Activated naive CD8-positive, alpha-beta T cell treated with anti-CD3 and anti-CD28 coated beads for 36 hours (primary cell): ENCODE measurements around the gene PTPRN2. TPM values are rescaled to one million over a fixed set of nuclear protein-coding genes. Genes with fewer than 3 reads are reported as not detected.

Experiments
- DNase-seq: peaks from one replicate; pipeline ENCODE4 v3.0.0; 2021
- H3K27ac Mint-ChIP-seq: one replicate; pipeline ENCODE4 v1.8.0; 2022; ENCODE audit warnings: mild to moderate bottlenecking, moderate library complexity, mixed read lengths
- H3K27me3 Mint-ChIP-seq: one replicate; pipeline ENCODE4 v1.8.0; 2022; ENCODE audit warnings: mild to moderate bottlenecking, mixed read lengths
- H3K36me3 Mint-ChIP-seq: one replicate; pipeline ENCODE4 v1.8.0; 2021; ENCODE audit warnings: mild to moderate bottlenecking, mixed read lengths
- H3K4me1 Mint-ChIP-seq: one replicate; pipeline ENCODE4 v1.8.0; 2021; ENCODE audit warnings: mixed read lengths
- H3K4me3 Mint-ChIP-seq: one replicate; pipeline ENCODE4 v1.8.0; 2022; ENCODE audit warnings: mild to moderate bottlenecking, moderate library complexity, mixed read lengths
- H3K9me3 Mint-ChIP-seq: one replicate; pipeline ENCODE4 v1.8.0; 2022; ENCODE audit warnings: mixed read lengths
- total RNA-seq, 2 experiments: library from RNA; stranded (reverse); gene quantifications; one replicate each; pipeline ENCODE4 v1.2.3, GENCODE V29; 2021

Gene PTPRN2
- total RNA-seq, 2 experiments from 2014 or later = 0.72 to 0.74 TPM

DNA sequence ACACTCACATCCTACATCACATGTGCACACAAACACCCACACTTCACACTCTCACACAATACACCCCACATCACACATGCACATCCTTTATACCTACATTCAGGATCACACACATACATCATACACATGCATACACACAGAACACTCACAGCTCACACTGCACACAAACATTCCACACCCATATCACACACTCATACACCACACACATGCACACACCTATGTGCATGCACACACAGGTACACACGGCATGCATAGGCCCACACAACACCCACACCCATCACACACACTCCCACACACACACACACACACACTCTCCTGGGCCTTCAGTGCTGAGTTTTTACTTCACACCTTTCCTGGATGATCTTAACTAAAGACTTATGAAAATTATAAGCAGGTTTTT, 1030.4 kb downstream of the PTPRN2 start:
- Mint-ChIP-seq H3K9me3 (no peaks in the 10 kb centered on the region), H3K4me1 (no peaks in the 10 kb centered on the region), H3K27me3 (no peaks in the 10 kb centered on the region), H3K36me3 (no peaks in the 10 kb centered on the region), H3K4me3 (no peak overlapping the region), H3K27ac (no peak overlapping the region)
- DNase-seq = no peak

DNA sequence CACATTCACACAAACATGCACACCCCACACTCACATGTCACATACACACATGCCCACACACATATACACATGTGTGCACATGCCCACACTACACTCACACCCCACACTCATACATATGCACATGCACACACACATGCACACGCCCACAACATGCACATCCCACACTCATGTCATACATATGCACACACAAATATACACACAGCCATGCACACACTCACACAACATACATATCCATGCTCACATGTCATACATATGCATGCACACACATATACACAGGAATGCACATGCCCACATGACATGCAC, 1031.0 kb downstream of the PTPRN2 start:
- H3K27ac Mint-ChIP-seq = no peak overlapping the region
- no peaks in the 10 kb centered on the region for H3K9me3 Mint-ChIP-seq
- H3K27me3 Mint-ChIP-seq = no peaks in the 10 kb centered on the region
- no peaks in the 10 kb centered on the region for H3K4me1 Mint-ChIP-seq
- DNase-seq = no peak
- H3K4me3 Mint-ChIP-seq = no peak overlapping the region
- no peaks in the 10 kb centered on the region for H3K36me3 Mint-ChIP-seq

DNA sequence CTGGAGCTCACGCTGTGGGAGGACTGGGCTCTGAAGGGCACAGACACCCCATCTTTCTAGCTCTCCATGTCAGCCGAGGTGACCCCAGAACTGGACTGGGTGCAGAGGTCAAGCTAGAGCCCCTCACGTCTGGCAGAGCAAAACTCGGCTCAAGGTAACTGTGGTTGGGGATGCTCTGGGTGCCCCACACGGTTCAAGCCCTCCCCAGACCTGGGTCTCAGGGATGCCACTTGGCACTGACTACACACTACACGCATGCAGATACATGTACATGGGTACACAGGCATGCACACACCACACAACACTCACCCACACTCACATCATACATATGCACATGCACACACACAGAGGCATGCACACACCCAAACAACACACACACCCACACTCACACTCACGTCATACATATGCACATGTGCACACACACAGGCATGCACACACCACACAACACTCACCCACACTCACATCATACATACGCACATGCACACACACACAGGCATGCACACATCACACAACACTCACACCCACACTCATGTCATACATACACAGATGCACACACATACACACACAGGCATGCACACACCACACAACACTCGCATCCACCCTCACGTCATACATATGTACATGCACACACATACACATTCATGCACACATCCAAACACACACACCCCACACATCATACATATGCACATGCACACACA, 1031.5 kb downstream of the PTPRN2 start:
- Mint-ChIP-seq H3K27ac (no peak overlapping the region), H3K9me3 (no peaks in the 10 kb centered on the region), H3K36me3 (no peaks in the 10 kb centered on the region), H3K4me3 (no peak overlapping the region), H3K27me3 (no peaks in the 10 kb centered on the region), H3K4me1 (no peaks in the 10 kb centered on the region)
- no peak for DNase-seq

DNA sequence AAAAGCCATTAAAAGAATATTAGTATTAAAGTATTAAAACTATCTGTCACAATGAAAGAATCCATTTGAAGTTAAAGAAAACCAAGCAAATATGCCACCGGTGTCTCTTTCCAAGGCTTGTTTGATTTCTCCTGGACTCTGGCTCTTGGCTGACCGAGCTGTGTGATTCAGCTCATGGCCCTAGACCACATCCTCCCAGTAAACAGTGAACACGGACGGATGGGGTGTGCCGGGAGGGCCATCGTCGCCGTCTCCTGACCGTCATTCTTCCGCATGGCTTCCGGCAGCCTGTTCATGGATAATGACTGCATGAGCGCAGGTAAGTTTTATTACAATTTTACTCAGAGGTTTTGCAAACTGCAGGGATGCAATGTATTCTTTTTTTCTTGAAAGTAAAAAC, 1032.3 kb downstream of the PTPRN2 start:
- no peak overlapping the region for H3K27ac Mint-ChIP-seq
- H3K4me3 Mint-ChIP-seq = no peak overlapping the region
- no peaks in the 10 kb centered on the region for H3K4me1 Mint-ChIP-seq

DNA sequence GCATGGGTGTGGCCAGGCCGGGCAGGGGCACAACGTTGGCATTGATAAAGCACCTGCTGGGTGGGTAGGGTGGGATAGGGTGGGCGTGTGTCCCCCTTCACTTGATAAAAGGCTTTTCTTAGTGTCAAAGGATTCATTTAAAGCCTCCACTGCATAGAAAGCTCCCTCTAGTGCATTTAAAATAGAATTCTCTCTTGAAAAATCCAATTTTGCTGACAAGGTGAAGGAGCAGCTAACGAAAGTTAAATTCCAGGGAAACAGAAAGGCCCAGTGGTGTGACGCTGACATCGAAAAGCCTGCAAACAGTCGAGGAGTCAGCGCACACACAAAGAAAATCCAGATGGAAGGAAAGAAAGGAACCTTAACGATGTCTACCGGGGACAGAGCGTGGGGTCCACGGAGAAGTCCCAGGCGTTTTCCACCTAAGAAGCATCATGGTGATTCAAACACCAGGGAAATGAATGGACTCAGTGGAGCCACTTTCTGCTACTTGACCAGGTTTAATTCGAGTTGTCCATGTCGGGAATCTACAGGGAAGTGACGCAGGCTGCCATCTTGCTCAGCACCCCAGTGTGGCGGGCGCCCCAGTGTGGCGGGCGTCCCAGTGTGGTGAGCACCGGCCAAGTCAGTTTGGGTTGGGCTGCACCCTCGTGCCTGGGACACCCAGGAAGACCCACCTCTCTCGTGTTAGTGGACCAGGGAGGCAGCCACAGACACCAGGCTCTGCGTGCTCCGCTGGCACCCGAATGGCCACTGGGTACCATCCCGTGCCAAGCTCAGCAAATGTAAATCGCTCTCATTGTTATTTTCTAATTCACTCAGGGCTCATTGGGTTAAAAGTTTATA, 1033.0 kb downstream of the PTPRN2 start:
- DNase-seq = no peak
- H3K36me3 Mint-ChIP-seq = no peaks in the 10 kb centered on the region
- no peaks in the 10 kb centered on the region for H3K4me1 Mint-ChIP-seq
- H3K9me3 Mint-ChIP-seq = no peaks in the 10 kb centered on the region
- H3K27me3 Mint-ChIP-seq = no peaks in the 10 kb centered on the region
- H3K27ac Mint-ChIP-seq = no peak overlapping the region
- no peak overlapping the region for H3K4me3 Mint-ChIP-seq

More for the DNA sequence above, 1032.3 kb downstream of the PTPRN2 start:
- H3K9me3 Mint-ChIP-seq = no peaks in the 10 kb centered on the region
- H3K36me3 Mint-ChIP-seq = no peaks in the 10 kb centered on the region
- no peaks in the 10 kb centered on the region for H3K27me3 Mint-ChIP-seq
- DNase-seq = no peak

DNA sequence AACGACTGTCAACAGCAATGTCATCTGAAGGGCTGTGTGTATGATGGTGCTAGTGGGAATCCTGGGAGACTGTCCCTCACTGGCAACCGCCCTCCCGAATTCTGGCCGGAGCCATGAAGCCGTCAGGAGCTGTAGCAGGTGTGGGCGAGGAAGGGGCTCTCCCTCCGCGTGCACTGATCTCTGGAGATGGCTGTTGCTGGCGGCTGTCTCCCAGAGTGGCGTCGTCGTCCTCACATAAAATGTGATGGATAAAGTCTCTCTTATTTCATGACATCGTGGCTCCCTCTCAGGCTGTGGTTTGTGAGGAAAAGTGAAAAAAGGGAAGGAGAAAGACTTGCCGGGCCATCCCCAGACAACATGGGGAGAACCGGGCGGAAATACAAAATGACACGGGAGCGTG, 1034.4 kb downstream of the PTPRN2 start:
- Mint-ChIP-seq H3K27me3 (no peaks in the 10 kb centered on the region), H3K9me3 (no peaks in the 10 kb centered on the region), H3K27ac (no peak overlapping the region), H3K36me3 (no peaks in the 10 kb centered on the region), H3K4me3 (no peak overlapping the region), H3K4me1 (no peaks in the 10 kb centered on the region)
- DNase-seq = no peak

DNA sequence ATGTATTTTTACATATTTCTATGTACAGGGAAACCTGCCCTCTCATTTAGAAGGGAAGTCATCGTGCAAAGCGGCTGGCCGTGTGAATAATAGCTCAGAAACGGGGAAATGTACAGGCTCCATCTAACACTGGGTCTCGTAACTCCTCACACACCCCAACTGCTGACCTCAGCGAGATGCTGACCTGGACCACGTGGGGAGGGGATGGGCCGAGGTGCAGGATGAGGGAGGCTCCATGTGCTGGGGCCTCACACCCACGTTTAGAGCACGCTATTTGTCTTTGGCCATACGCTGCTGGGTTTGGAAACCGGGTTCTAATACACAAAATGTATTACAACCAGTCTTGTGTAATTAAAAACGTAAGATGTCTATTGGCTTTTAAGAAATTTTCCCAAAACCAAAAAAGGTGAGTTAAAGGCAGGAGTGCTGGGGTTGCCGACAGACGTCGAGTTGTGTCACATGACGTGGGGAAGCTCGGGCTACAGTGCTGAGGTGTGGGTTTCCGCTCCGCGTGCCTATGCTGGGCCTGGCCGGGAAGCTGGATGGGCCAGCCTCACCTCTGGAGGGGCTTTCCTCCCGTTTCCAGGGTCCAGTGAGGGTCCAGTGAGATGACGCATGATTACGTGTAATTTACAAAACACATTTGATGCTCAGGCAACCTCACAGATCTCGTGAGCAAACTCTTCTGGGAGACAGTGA, 1035.2 kb downstream of the PTPRN2 start:
- Mint-ChIP-seq H3K4me3 (no peak overlapping the region), H3K27ac (no peak overlapping the region), H3K9me3 (no peaks in the 10 kb centered on the region), H3K36me3 (no peaks in the 10 kb centered on the region), H3K27me3 (no peaks in the 10 kb centered on the region), H3K4me1 (no peaks in the 10 kb centered on the region)
- DNase-seq = no peak

DNA sequence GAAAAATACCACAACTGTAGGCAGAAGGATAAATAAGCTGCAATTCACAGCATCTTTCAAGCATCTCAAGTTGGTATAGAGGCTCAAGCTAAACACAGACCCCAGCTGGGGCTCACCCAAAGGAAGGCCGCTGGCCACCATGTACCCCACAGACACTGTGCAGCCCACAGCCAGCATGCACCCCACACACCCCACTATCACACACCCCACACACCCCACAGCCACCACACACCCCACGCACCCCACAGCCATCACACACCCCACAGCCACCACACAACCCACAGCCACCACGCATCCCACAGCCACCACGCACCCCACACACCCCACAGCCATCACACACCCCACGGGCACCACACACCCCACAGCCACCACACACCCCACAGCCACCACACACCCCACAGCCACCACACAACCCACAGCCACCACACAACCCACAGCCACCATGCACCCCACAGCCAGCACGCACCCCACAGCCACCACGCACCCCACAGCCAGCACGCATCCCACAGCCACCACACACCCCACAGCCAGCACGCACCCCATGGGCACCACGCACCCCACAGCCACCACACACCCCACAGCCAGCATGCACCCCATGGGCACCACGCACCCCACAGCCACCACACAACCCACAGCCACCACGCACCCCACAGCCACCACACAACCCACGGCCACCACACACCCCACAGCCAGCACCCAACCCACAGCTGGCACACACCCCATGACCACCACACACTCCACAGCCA, 1036.1 kb downstream of the PTPRN2 start:
- no peak overlapping the region for H3K4me3 Mint-ChIP-seq
- no peaks in the 10 kb centered on the region for H3K27me3 Mint-ChIP-seq
- no peaks in the 10 kb centered on the region for H3K36me3 Mint-ChIP-seq
- H3K4me1 Mint-ChIP-seq = no peaks in the 10 kb centered on the region
- no peaks in the 10 kb centered on the region for H3K9me3 Mint-ChIP-seq
- no peak overlapping the region for H3K27ac Mint-ChIP-seq
- no peak for DNase-seq

DNA sequence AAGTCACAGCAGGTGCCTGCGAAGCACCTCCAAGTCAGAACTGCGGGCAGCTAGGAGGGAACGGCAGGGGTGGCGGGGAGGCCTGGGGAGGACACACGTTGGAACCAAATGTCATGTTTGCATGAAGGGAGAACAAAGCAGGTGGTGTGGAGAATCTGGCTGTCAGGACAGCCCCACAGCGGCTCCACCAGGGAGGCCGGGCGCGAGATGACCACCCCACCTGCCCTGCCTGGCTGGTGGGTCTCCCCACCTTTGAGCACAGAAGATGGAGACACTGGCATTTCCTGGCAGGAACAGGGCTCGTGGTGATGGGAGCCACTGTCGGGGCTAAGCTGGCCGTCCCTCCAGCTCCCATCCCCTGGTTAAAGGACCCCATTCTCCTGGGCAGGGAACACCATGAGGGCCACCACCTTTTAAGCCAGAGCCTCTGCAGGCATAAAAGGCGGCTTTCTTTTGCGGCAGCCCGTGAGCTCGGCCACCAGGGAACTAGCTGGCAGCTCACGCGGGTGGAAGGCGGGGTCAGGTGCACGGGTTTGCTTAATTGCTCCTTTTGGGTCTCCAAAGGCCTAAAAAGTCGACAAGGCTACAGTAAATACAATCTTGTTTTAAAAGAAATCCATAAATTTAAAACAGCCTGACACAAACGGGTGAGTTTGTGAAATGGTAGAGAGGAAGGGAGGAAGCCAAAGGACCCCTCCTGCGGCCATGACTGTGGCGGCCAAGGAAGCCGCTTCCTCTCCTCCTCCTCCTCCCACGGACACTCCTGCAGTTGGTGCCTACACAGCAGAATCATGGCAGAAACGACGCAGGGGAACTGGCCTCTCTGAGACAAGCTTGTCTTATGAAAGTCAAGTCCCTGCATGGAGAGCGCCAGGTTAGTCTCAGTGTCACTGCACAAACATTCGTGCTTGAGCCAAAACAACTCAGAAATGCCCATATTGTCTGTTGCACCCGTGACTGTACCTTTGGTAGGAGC, 1037.0 kb downstream of the PTPRN2 start:
- Mint-ChIP-seq H3K27me3 (no peaks in the 10 kb centered on the region), H3K4me3 (no peak overlapping the region), H3K4me1 (no peaks in the 10 kb centered on the region), H3K27ac (no peak overlapping the region), H3K36me3 (no peaks in the 10 kb centered on the region), H3K9me3 (no peaks in the 10 kb centered on the region)
- no peak for DNase-seq

DNA sequence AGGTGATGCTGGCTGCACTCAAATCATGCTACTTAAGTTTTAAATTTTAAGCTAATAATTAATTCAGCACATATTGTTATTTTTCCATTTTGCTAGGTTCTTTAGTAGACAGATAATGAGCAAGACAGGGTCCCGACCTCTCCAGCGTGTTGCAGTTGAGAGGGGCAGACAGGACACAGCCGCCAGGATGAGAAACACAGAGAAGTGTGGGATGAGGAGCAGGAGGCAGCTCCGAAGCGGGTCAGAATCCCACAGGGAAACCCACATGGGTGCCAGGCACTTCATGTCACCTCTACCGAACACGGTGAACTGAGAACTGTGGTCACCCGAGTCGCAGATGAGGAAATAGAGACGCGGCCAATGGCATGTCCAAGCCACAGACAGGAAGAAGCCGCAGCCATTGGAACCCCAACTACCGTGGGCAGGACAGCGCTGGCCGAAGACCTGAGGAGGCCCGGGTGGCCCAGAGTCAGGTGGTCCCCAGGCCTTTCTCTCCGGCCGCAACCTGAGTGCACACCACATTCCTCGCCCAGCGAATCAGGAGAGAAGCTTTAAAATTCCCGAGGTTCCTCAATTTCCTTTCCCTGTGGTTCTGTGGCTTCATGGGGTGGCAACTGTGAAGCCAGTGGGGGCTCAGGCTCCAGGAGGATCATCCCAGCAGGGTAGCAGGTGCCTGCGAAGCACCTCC, 1037.9 kb downstream of the PTPRN2 start:
- H3K4me3 Mint-ChIP-seq = no peak overlapping the region
- DNase-seq = no peak
- no peaks in the 10 kb centered on the region for H3K4me1 Mint-ChIP-seq
- no peaks in the 10 kb centered on the region for H3K27me3 Mint-ChIP-seq
- no peaks in the 10 kb centered on the region for H3K9me3 Mint-ChIP-seq
- H3K27ac Mint-ChIP-seq = no peak overlapping the region
- H3K36me3 Mint-ChIP-seq = no peaks in the 10 kb centered on the region

DNA sequence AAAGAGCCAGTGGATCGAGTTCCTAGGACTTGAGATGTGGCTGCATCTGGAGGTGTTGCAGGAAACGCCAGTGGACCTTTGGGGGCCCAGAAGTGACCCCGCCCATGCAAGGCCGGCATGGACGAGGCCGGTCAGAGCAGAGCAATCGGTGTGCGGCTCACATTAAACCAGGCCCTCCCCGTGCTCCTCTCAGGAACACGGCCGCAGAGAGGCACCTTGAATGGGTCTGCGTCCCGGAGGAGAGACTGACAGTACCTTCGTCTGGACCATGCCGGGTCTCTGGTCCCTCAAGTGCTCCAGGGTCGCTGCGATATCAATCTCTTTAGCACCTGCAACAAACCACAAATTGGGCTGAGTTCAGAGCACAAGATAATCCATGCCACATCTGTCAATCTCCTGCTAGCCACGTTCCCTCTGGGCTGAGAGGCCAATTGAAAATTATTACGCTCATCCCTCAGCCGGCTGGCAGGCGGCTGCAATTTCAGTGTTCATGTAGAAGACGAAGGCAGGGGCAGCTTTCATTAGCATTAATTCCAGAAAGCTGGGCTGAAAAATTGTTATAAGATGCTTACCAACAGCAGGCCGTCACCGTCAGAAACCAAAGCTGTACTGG, 1038.8 kb downstream of the PTPRN2 start:
- H3K27ac Mint-ChIP-seq = no peak overlapping the region
- H3K36me3 Mint-ChIP-seq = peaks cover 2% of the 10 kb centered on the region
- H3K27me3 Mint-ChIP-seq = no peaks in the 10 kb centered on the region
- peaks cover 2% of the 10 kb centered on the region for H3K4me1 Mint-ChIP-seq
- H3K4me3 Mint-ChIP-seq = no peak overlapping the region
- no peak for DNase-seq
- H3K9me3 Mint-ChIP-seq = peaks cover 2% of the 10 kb centered on the region

DNA sequence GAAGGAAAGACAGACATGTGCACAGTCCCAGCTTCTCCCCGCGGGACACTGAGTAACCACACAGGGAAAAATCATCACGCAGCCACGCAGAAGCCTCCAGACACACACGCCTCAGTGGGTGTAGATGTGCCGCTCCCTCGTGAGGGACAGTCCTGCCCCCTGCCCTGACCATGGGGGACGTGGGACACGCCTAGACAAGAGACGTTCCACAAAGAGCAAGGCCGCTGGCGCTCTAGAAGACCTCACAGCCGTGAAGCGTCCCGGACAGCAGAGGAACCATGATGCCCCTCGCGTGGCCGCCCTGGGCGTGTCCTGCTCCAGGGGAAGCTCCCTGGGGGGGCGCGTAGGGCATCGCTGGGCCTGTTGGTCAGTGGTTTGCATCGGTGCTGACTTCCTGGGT, 1040.0 kb downstream of the PTPRN2 start:
- Mint-ChIP-seq H3K27me3 (no peaks in the 10 kb centered on the region), H3K9me3 (peaks cover 2% of the 10 kb centered on the region), H3K4me3 (no peak overlapping the region), H3K4me1 (peaks cover 2% of the 10 kb centered on the region), H3K27ac (no peak overlapping the region), H3K36me3 (peaks cover 2% of the 10 kb centered on the region)
- no peak for DNase-seq

DNA sequence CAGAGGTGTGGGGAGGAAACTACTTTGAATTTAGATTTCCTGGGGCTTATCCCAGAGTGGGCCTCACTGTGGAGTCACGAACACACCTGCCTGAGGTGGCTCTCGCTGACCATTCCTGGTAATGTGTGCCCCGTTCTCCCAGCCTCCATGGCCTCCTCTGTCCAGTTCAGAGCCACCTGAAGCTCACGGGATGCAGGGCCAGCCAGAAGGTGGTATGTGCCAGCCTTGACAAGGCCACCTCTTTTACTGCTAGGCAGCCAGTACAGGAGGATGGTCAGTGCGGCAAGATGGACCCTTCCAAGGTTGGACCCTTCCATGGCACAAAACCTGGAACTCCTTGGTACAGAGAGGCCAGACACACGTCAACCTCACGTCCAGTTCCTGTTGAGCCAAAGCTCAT, 1040.5 kb downstream of the PTPRN2 start:
- Mint-ChIP-seq H3K4me1 (peaks cover 2% of the 10 kb centered on the region), H3K27ac (no peak overlapping the region), H3K4me3 (no peak overlapping the region), H3K27me3 (no peaks in the 10 kb centered on the region), H3K9me3 (peaks cover 2% of the 10 kb centered on the region), H3K36me3 (peaks cover 2% of the 10 kb centered on the region)
- no peak for DNase-seq
